WI38 (cell line): ENCODE measurements around the gene PAX3.
A peak's percentile ranks its signal among the peaks of the same experiment; 100 is the strongest.

Experiments used
- H3K4me3 ChIP-seq: 2 replicates; pipeline ENCODE4 v1.5.1; 2011; ENCODE audit warnings: low read depth, mild to moderate bottlenecking, control low read depth, low read length
- TF ChIP-seq, protein P1 (sequence below): IDR thresholded peaks from 2 replicates; pipeline ENCODE4 v1.5.1; 2012; ENCODE audit warnings: low read depth, mild to moderate bottlenecking, control low read depth, low read length

Gene PAX3

DNA sequence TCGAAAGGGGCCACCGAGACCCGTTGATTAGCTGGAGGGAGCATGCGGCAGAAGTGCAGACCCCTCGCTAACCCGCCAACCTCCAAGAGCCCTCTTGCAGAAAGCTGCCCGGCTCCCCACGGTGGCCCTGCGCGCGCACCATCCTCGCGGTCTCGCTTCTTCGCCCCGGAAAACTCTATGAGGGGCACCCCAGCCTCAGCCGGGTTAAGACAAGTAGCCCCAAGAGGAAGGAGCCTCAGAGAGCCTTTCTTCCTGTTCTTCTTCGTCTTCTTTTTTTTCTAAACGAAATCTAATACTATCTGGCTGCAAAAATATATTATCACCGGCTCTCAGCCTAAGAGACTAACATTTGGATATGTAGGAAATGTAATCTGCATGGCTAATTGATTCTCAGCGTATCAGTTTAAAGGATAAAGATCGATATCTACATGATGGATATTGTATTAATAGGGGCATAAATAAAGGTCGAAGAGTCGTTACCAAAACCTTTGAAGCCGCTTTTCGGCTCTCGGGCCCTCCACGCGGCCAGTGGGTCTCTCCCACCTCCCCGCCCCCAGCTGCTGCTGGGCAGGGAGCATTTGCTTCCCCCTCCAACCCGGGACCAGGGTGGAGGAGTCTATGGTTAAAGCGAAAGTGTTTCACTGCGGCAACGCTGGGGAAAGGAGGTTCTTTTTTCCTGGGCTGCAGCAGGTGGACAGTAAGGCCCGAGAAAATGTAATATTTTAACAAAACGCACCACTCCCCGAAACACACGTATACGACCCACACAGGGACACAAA, 6.1 kb upstream of the PAX3 start:
- H3K4me3 ChIP-seq: peak overlapping the region; percentile 39
- TF ChIP-seq, protein P1, sequence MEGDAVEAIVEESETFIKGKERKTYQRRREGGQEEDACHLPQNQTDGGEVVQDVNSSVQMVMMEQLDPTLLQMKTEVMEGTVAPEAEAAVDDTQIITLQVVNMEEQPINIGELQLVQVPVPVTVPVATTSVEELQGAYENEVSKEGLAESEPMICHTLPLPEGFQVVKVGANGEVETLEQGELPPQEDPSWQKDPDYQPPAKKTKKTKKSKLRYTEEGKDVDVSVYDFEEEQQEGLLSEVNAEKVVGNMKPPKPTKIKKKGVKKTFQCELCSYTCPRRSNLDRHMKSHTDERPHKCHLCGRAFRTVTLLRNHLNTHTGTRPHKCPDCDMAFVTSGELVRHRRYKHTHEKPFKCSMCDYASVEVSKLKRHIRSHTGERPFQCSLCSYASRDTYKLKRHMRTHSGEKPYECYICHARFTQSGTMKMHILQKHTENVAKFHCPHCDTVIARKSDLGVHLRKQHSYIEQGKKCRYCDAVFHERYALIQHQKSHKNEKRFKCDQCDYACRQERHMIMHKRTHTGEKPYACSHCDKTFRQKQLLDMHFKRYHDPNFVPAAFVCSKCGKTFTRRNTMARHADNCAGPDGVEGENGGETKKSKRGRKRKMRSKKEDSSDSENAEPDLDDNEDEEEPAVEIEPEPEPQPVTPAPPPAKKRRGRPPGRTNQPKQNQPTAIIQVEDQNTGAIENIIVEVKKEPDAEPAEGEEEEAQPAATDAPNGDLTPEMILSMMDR: no peak

DNA sequence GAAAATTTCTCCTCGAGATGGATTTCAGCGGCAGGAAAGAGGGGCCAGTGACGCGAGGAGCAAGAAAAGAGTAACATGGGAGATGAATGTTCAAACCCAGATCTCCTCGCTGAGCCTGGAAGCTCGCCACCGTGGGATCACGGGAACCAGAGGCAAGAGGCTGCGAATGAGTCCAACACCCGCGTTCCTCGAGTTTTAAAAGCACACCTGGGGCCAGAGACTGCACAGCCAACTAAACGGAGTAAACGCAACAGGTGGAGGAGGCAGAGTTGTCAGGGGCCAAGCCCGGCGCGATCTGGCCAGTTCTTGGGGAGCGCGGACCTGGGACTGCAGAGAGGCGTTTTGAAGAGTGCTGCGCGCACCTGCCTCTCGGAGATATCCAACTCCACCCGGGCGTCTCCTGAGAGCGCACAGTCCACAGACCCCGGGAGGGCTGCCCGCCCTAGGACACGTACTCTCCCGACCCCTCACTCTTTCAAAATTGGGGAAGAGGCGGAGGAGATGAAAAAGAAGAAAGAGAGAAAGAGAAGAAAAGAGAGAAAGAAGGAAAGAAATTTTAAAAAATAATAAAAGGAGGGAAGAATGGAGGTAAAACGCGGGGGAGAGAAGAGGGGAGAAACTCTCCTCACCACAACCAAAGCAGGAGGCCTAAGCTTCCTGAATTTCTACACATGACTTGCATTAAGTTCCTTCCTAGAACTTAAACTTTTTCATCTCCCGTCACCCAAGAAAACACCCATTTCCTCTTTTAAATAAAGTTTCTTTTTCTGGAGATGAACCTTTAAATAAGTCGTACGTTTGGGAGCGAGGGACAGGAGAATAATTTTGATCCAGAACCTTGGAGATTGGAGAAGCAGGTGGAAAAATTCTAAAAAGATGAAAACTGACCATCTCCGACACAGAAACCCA, 5.3 kb upstream of the PAX3 start:
- H3K4me3 ChIP-seq: no peak overlapping the region
- TF ChIP-seq, protein P1: no peak

DNA sequence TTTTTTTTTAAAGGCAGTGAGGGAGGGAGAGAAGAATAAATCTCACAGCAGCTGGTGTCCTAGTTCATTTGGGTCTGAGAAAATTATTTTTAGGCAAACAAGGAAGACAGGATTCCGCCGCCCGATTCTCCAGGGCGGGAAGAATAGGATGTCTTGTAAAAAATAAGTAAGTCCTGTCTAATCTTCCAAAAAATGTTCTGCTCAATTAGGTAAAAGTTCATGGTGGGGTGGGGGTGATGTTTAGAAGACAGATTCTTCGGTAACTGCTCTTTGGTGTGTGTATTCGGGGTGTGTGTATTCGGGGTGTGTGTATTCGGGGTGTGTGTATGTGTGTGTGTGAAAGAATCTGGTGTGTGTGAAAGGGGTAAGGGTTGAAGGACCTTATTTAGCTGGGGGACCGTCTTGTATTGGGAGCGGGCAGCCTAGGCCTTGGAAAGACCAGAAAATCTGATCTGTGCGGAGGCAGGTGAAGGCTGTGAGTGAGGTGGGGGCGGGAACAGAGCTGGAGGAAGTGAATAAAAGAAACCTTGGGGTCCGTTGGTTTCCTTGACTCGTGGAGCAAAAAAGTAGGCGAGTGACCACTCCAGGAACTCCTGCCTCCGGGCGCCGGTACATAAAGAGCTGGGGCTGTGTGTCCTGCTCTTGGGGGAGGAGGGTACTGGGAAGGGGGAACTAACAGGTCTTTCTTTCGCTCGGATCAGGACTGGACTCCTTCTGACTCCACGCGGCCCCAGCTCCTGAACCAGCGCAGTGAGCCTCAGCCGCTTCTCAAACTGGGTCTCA, 4.4 kb upstream of the PAX3 start:
- no peak overlapping the region for H3K4me3 ChIP-seq
- TF ChIP-seq, protein P1: no peak

DNA sequence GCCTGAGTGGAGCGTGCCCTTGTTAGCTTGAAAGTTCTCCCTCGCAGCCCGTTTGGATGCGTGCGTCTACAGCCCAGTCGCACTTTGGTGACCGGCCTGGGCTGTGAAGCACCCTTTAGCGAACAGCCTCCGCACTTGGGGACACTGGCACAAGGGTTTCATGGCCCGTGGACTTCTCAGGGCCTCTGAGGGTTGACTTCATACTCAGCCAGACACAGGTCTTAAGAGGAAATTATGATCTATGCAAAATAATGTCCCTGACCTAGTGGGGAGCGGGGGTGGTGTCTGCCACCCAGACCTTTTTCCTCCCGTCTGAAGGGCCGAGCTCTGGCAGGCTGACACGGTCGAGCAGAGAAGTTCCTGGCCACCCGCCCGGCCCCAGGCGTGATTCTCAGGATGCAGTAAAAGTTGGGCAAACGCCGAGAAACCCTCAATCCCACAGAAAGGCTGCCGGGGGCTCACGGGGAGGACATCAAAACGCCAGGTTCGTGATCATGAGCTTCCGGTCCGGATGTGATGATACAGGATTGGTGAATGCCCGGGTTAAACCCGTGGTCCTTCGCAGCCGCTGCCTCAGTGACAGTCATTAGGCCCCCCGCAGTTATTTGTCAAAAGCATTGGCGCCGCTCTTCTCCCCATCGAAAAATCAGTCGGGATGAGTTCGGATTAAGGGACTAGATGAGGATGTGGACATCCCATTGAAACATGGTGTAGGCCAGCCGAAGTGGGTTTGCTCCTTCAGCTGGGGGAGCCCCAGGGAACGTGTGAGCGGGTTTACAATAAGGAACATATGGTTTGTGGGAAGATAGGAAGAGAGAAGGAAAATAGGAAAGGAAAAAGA, 3.6 kb upstream of the PAX3 start:
- TF ChIP-seq, protein P1: no peak
- no peak overlapping the region for H3K4me3 ChIP-seq

- no peak overlapping the region for H3K4me3 ChIP-seq
- TF ChIP-seq, protein P1: no peak
These were observed 3.0 kb upstream of the PAX3 start for GRCh38 chr2:222301796-222302118.

GRCh38 chr2:222301053-222301795, 2.4 kb upstream of the PAX3 start:
- TF ChIP-seq, protein P1: no peak
- H3K4me3 ChIP-seq: no peak overlapping the region
